ENCODE data around the gene XXYLT1.

The XXYLT1 gene

DNA sequence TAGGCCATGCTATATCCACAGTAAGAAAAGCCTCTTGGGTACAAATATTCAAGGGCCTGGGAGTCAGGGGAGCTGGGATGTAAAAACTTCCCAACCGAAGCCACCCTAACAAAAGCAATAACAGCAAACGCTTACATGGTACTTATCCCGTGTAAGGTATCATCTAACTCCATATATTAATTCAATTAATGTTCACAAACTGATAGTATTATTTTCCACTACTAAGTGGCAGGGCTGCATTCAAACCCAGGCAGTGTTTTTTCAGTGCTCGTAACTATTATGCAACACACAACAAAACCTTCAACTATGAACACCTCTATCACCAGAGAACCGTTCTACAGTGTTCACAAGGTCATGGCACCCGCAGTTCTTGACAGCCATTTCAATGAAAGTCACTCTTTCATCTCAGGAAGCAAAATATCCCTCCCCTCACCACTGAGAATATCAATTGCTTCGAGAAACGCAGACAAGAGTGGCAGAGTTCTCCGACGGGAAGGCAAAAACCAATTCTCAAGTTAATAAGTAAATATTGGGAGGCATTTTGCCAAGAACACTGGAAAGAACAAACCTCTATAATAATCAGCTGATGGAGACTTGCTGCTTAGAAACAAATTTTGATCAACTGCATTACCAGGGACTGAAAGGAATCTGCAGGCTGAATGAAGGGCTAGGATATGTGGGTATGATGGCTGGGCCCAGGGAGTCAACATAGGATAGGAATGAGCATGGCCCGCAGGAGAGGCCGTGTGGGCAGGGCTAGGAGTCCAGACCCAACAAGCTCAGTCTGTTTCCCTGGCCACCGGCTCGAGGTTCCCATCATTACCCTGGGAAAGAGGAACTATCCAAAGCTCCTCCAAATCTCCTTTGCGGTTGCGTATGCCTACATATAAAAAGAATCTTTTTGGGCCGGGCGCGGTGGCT, 72.3 kb downstream of the XXYLT1 start:
- no peak for TF ChIP-seq TOX (CRISPR knock-in tag; IDR thresholded peaks at IDR 0.05; ENCODE audit: borderline replicate concordance)
- TF ChIP-seq OSR1 (CRISPR knock-in tag; IDR thresholded peaks at IDR 0.05): no peak
- TF ChIP-seq ARNTL (CRISPR knock-in tag; IDR thresholded peaks at IDR 0.05; ENCODE audit: borderline replicate concordance, low read depth): no peak
- no peak for TF ChIP-seq ISL1 (CRISPR knock-in tag; IDR thresholded peaks at IDR 0.05)
- TF ChIP-seq, protein P1, sequence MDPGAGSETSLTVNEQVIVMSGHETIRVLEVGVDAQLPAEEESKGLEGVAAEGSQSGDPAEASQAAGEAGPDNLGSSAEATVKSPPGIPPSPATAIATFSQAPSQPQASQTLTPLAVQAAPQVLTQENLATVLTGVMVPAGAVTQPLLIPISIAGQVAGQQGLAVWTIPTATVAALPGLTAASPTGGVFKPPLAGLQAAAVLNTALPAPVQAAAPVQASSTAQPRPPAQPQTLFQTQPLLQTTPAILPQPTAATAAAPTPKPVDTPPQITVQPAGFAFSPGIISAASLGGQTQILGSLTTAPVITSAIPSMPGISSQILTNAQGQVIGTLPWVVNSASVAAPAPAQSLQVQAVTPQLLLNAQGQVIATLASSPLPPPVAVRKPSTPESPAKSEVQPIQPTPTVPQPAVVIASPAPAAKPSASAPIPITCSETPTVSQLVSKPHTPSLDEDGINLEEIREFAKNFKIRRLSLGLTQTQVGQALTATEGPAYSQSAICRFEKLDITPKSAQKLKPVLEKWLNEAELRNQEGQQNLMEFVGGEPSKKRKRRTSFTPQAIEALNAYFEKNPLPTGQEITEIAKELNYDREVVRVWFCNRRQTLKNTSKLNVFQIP (CRISPR knock-in tag; IDR thresholded peaks at IDR 0.05; ENCODE audit: borderline replicate concordance, low read depth): no peak
- TF ChIP-seq PPARA (CRISPR knock-in tag; IDR thresholded peaks at IDR 0.05; ENCODE audit: borderline replicate concordance): no peak
- no peak for TF ChIP-seq ZFP30 (CRISPR knock-in tag; IDR thresholded peaks at IDR 0.05)
- no peak for TF ChIP-seq ZFP3 (CRISPR knock-in tag; IDR thresholded peaks at IDR 0.05)
- TF ChIP-seq ZC3H10 (CRISPR knock-in tag; IDR thresholded peaks at IDR 0.05): no peak
- TF ChIP-seq CSDC2 (CRISPR knock-in tag; IDR thresholded peaks at IDR 0.05): no peak
- no peak for ATAC-seq

- ATAC-seq: peak; percentile 54
- TF ChIP-seq ZFP3 (CRISPR knock-in tag; IDR thresholded peaks at IDR 0.05) (peak; percentile 56; the same call in 1 of the 2 replicates), ZNF8 (CRISPR knock-in tag; IDR thresholded peaks at IDR 0.05) (no peak)
Observed at GRCh38 chr3:195197765-195198425, 73.1 kb downstream of the XXYLT1 start.

DNA sequence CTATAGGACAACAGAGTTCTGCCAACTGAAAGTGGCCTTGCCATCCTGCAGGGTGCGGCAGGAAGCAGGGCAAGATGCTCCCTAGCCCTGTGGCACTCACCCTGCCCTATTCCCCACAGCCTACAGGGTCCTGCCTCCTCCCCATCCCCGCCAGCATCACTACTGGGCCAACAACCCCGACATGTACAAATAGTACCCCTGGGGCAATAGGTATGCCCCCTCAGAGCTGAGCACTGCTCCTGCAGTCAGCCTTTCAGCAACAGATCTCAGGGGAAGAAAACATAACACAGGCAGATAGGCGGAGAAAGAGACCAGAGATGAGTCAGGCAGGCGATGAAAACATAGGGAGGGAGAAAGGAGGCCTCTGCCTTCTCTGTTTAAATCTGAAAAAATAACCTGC, 74.7 kb downstream of the XXYLT1 start:
- TF ChIP-seq ESRRG (CRISPR knock-in tag; IDR thresholded peaks at IDR 0.05) (no peak), OSR1 (CRISPR knock-in tag; IDR thresholded peaks at IDR 0.05) (no peak), ZFP3 (CRISPR knock-in tag; IDR thresholded peaks at IDR 0.05) (no peak), TSHZ2 (CRISPR knock-in tag; IDR thresholded peaks at IDR 0.05) (no peak), CSRNP3 (CRISPR knock-in tag; IDR thresholded peaks at IDR 0.05) (no peak), PPARA (CRISPR knock-in tag; IDR thresholded peaks at IDR 0.05; ENCODE audit: borderline replicate concordance) (no peak), ARNTL (CRISPR knock-in tag; IDR thresholded peaks at IDR 0.05; ENCODE audit: borderline replicate concordance, low read depth) (no peak), RARB (CRISPR knock-in tag; IDR thresholded peaks at IDR 0.05) (no peak), ZNF70 (CRISPR knock-in tag; IDR thresholded peaks at IDR 0.05) (no peak), TOX (CRISPR knock-in tag; IDR thresholded peaks at IDR 0.05; ENCODE audit: borderline replicate concordance) (no peak)
- TF ChIP-seq, protein P2, sequence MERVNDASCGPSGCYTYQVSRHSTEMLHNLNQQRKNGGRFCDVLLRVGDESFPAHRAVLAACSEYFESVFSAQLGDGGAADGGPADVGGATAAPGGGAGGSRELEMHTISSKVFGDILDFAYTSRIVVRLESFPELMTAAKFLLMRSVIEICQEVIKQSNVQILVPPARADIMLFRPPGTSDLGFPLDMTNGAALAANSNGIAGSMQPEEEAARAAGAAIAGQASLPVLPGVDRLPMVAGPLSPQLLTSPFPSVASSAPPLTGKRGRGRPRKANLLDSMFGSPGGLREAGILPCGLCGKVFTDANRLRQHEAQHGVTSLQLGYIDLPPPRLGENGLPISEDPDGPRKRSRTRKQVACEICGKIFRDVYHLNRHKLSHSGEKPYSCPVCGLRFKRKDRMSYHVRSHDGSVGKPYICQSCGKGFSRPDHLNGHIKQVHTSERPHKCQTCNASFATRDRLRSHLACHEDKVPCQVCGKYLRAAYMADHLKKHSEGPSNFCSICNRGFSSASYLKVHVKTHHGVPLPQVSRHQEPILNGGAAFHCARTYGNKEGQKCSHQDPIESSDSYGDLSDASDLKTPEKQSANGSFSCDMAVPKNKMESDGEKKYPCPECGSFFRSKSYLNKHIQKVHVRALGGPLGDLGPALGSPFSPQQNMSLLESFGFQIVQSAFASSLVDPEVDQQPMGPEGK (CRISPR knock-in tag; IDR thresholded peaks at IDR 0.05; ENCODE audit: borderline replicate concordance): no peak
- ATAC-seq: peak; percentile 92
